PFSK-1 (cell line): ENCODE data around the gene C11orf54.

ENCODE experiments used
- FOXP2 ChIP-seq: optimal IDR thresholded peaks from 2 replicates; pipeline ENCODE3; 2011; ENCODE audit warnings: borderline replicate concordance, control low read depth, inconsistent platforms; ENCODE audit not compliant: insufficient read depth; ENCODE audit errors: extremely low read length, extremely low read depth
- POLR2AphosphoS5 ChIP-seq: IDR thresholded peaks from 2 replicates; pipeline ENCODE4 v1.6.1; 2012; ENCODE audit warnings: low read depth, mild to moderate bottlenecking, control low read depth, low read length, moderate library complexity
- REST ChIP-seq, 2 experiments: IDR thresholded peaks; 2 replicates each; pipeline versions ENCODE4 v1.6.1 to v1.8.0; 2011 to 2012; ENCODE audit warnings: low read depth in 2 of 2, low read length in 2 of 2, control low read depth in 1 of 2, inconsistent platforms in 1 of 2, mild to moderate bottlenecking in 1 of 2, moderate library complexity in 1 of 2; ENCODE audit not compliant: insufficient read depth in 1 of 2
- SIN3A ChIP-seq: IDR thresholded peaks from 2 replicates; pipeline ENCODE4 v1.6.1; 2012; ENCODE audit warnings: mild to moderate bottlenecking, low read length, moderate library complexity, borderline replicate concordance; ENCODE audit not compliant: insufficient read depth
- TAF1 ChIP-seq: IDR thresholded peaks from 2 replicates; pipeline ENCODE4 v1.6.1; 2012; ENCODE audit warnings: low read length, control low read depth, borderline replicate concordance; ENCODE audit not compliant: insufficient read depth

The C11orf54 gene

GRCh38 chr11:93775289-93775688, 33.8 kb downstream of the C11orf54 start:
- TF ChIP-seq REST (IDR thresholded peaks at IDR 0.05; ENCODE audit: insufficient read depth in 1 of 2, low read depth in 2 of 2, low read length in 2 of 2) (no peak), SIN3A (no peak), POLR2AphosphoS5 (no peak), TAF1 (no peak), FOXP2 (no peak)

GRCh38 chr11:93783362-93783761, 41.9 kb downstream of the C11orf54 start:
- TF ChIP-seq POLR2AphosphoS5, result no peak
- no peak for TF ChIP-seq FOXP2
- no peak for TF ChIP-seq REST (IDR thresholded peaks at IDR 0.05; ENCODE audit: insufficient read depth in 1 of 2, low read depth in 2 of 2, low read length in 2 of 2)
- no peak for TF ChIP-seq SIN3A
- no peak for TF ChIP-seq TAF1

- no peak for TF ChIP-seq POLR2AphosphoS5
- 0 out of 2 replicates have a peak, but pooled peaks have one; percentile 4 for TF ChIP-seq SIN3A
These were observed 42.3 kb downstream of the C11orf54 start for GRCh38 chr11:93783765-93784144.

GRCh38 chr11:93784145-93784934, 42.9 kb downstream of the C11orf54 start, which contains the start of gene MED17:
Gene MED17 (plus strand): TSS chr11:93784282. CDS start chr11:93784514, 232 bp downstream.
- TF ChIP-seq TAF1, result peak; percentile 96
- peak; percentile 99 for TF ChIP-seq POLR2AphosphoS5
- TF ChIP-seq REST (IDR thresholded peaks at IDR 0.05; ENCODE audit: insufficient read depth in 1 of 2, low read depth in 2 of 2, low read length in 2 of 2), result 0 out of 4 replicates have a peak, but pooled peaks of 1 of the 2 experiments have one; percentile 3
- TF ChIP-seq SIN3A, result no peak; the same call in none of the 2 replicates
- peak; percentile 94 for TF ChIP-seq FOXP2

- TF ChIP-seq FOXP2, result no peak
- no peak for TF ChIP-seq POLR2AphosphoS5
- no peak for TF ChIP-seq REST (IDR thresholded peaks at IDR 0.05; ENCODE audit: insufficient read depth in 1 of 2, low read depth in 2 of 2, low read length in 2 of 2)
- no peak for TF ChIP-seq SIN3A
- no peak for TF ChIP-seq TAF1
These were observed 43.5 kb downstream of the C11orf54 start for GRCh38 chr11:93784935-93785360.
